ENCODE results near the gene CPN1. TPM values are rescaled to one million over a fixed set of nuclear protein-coding genes. Genes with fewer than 3 reads are reported as not detected.

The CPN1 gene
- total and polyA plus RNA-seq, 2 of the 8 experiments (the other 6 are each of a cell fraction or from before 2014, with no cell fraction given) = 0.15 to 0.20 TPM

DNA sequence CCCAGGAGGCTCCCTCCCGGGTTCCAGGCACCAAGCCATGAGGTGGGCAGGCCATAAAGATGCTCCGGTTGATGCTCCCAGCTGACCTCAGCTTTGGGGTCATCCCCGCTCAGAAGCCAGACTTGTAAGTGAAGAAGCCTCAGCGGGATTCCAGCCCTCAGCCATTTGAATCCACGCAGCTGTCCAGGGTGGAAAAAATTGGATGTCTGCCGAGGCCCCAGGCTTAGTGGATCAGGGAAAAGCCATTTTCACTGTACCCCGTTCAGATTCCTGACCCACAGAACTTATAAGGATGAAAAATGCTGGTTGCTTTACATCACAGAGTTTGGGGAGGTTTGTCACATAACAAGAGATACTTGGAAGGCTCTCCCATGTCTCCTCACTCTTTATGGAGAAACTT is 49.2 kb upstream of the CPN1 start (continued):
- TF ChIP-seq, protein P1, sequence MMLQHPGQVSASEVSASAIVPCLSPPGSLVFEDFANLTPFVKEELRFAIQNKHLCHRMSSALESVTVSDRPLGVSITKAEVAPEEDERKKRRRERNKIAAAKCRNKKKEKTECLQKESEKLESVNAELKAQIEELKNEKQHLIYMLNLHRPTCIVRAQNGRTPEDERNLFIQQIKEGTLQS (IDR thresholded peaks at IDR 0.05; ENCODE audit: insufficient read depth, low read depth, low read length) = no peak
